ENCODE results near the gene ACY1.

Gene ACY1

GRCh38 chr3:51986010-51986947, 2.9 kb downstream of the ACY1 start:
- ChIA-PET POLR2A (interaction anchor here (0.5 to 1.9 kb wide), 3 partner anchors 9 to 16 kb away, joined by 3 to 9 read pairs (median 3); partner anchors contain the start of gene RPL29), CTCF (interaction anchor here (0.7 to 1.1 kb wide), 3 partner anchors 12 to 15 kb away, joined by 3 to 5 read pairs (median 3); partner anchors contain the start of genes ABHD14A and ABHD14B)
- Histone ChIP-seq H3K4me3 (ENCODE audit: low read depth, low read length) (no peak overlapping the region), H3K36me3 (ENCODE audit: control insufficient read depth in 2 of 2, insufficient read depth in 1 of 2, low read length in 2 of 2) (peaks cover 0 to under 1% of the 10 kb centered on the region in 2 experiments; a peak in 1 of 3 replicates), H3K9me3 (ENCODE audit: control insufficient read depth, insufficient read depth, low read depth, low read length) (no peaks in the 10 kb centered on the region), H3K4me1 (ENCODE audit: control insufficient read depth, insufficient read depth, low read length) (no peaks in the 10 kb centered on the region), H3K27ac (ENCODE audit: extremely low read depth, low read depth, low read length) (no peak overlapping the region)
- TF ChIP-seq YY2 (tag by site-specific recombination; IDR thresholded peaks at IDR 0.05) (no peak), ZXDB (tag by site-specific recombination; IDR thresholded peaks at IDR 0.05) (no peak), ZNF768 (tag by site-specific recombination; IDR thresholded peaks at IDR 0.05) (peak; percentile 40; the same call in 1 of the 2 replicates), GFI1B (tag by site-specific recombination; IDR thresholded peaks at IDR 0.05) (no peak)

- no peaks in the 10 kb centered on the region for H3K4me1 ChIP-seq (ENCODE audit: control insufficient read depth, insufficient read depth, low read length)
- TF ChIP-seq ZNF555 (tag by site-specific recombination; conservative IDR thresholded peaks at IDR 0.05) = no peak
- TF ChIP-seq ZNF398 (tag by site-specific recombination; IDR thresholded peaks at IDR 0.05) = no peak
- no peak for TF ChIP-seq ZNF423 (tag by site-specific recombination; IDR thresholded peaks at IDR 0.05)
- no peak for TF ChIP-seq WT1 (tag by site-specific recombination; IDR thresholded peaks at IDR 0.05)
- no peak for TF ChIP-seq ZNF629 (tag by site-specific recombination; IDR thresholded peaks at IDR 0.05)
- TF ChIP-seq ZNF76 (tag by site-specific recombination; IDR thresholded peaks at IDR 0.05; ENCODE audit: borderline replicate concordance, low read depth) = no peak
- no peak for TF ChIP-seq ZNF670 (tag by site-specific recombination; IDR thresholded peaks at IDR 0.05; ENCODE audit: low read depth)
- no peak for TF ChIP-seq ZNF521 (tag by site-specific recombination; IDR thresholded peaks at IDR 0.05)
- no peak for TF ChIP-seq ZSCAN18 (tag by site-specific recombination; IDR thresholded peaks at IDR 0.05)
- TF ChIP-seq HIC1 (tag by site-specific recombination; IDR thresholded peaks at IDR 0.05) = no peak
- no peak for TF ChIP-seq ZNF623 (tag by site-specific recombination; IDR thresholded peaks at IDR 0.05)
- no peak for TF ChIP-seq ZNF37A (tag by site-specific recombination; IDR thresholded peaks at IDR 0.05)
- no peak for TF ChIP-seq ZBTB17 (tag by site-specific recombination; IDR thresholded peaks at IDR 0.05)
- no peak for TF ChIP-seq ZNF18 (tag by site-specific recombination; IDR thresholded peaks at IDR 0.05)
- no peak for TF ChIP-seq SETDB1 (IDR thresholded peaks at IDR 0.05; ENCODE audit: insufficient read length, low read length)
- no peak for TF ChIP-seq ELK4 (IDR thresholded peaks at IDR 0.05; ENCODE audit: borderline replicate concordance, low read depth, low read length)
- no peak for TF ChIP-seq ZNF248 (tag by site-specific recombination; IDR thresholded peaks at IDR 0.05)
- H3K36me3 ChIP-seq (ENCODE audit: control insufficient read depth in 2 of 2, insufficient read depth in 1 of 2, low read length in 2 of 2) = peaks cover 0 to 14% of the 10 kb centered on the region in 2 experiments; a peak in 1 of 3 replicates
- no peak overlapping the region for H3K27ac ChIP-seq (ENCODE audit: extremely low read depth, low read depth, low read length)
- no peak overlapping the region for H3K4me3 ChIP-seq (ENCODE audit: low read depth, low read length)
- POLR2A ChIA-PET = interaction anchor here (1.0 to 1.9 kb wide), 2 partner anchors 8 to 17 kb away, joined by 3 to 9 read pairs; partner anchors contain the start of gene RPL29
- H3K9me3 ChIP-seq (ENCODE audit: control insufficient read depth, insufficient read depth, low read depth, low read length) = no peaks in the 10 kb centered on the region
- CTCF ChIA-PET = interaction anchor here (1.0 to 1.1 kb wide), 2 partner anchors 13 to 14 kb away, joined by 3 to 5 read pairs; partner anchors contain the start of gene ABHD14B
Observed at GRCh38 chr3:51987568-51987967, 4.2 kb downstream of the ACY1 start.

Data from HEK293 (cell line).